ENCODE results near the gene CIRBP. TPM values are rescaled to one million over a fixed set of nuclear protein-coding genes. Genes with fewer than 3 reads are reported as not detected.

The CIRBP gene
- total and polyA plus RNA-seq, 2 of the 13 experiments (the other 11 are each of a cell fraction or from before 2014, with no cell fraction given) = 133 to 140 TPM

GRCh38 chr19:1268226-1269064 is 687 bp upstream of the CIRBP start (continued):
- TF ChIP-seq ZNF124 (CRISPR knock-in tag; IDR thresholded peaks at IDR 0.05) = no peak
- no peak for TF ChIP-seq ZNF235 (CRISPR knock-in tag; IDR thresholded peaks at IDR 0.05; ENCODE audit: borderline replicate concordance)
- no peak for TF ChIP-seq ZNF317 (CRISPR knock-in tag; IDR thresholded peaks at IDR 0.05)
- no peak for TF ChIP-seq PHF20 (CRISPR knock-in tag; IDR thresholded peaks at IDR 0.05)
- TF ChIP-seq DDIT3 (CRISPR knock-in tag; IDR thresholded peaks at IDR 0.05) = no peak
- no peak for TF ChIP-seq HNRNPLL (IDR thresholded peaks at IDR 0.05; ENCODE audit: low read depth, low read length, poor library complexity, severe bottlenecking)
- no peak for TF ChIP-seq MEF2D (CRISPR knock-in tag; IDR thresholded peaks at IDR 0.05)
- no peak for TF ChIP-seq NAIF1 (CRISPR knock-in tag; IDR thresholded peaks at IDR 0.05; ENCODE audit: borderline replicate concordance)
- no peak for TF ChIP-seq PLRG1 (conservative IDR thresholded peaks at IDR 0.05)
- TF ChIP-seq SRY (CRISPR knock-in tag; IDR thresholded peaks at IDR 0.05) = no peak
- TF ChIP-seq RBFOX2 (IDR thresholded peaks at IDR 0.05; ENCODE audit: low read depth, low read length) = no peak
- no peak for TF ChIP-seq HDAC2 (CRISPR knock-in tag; IDR thresholded peaks at IDR 0.05)
- 0 out of 2 replicates have a peak, but pooled peaks have one; percentile 5 for TF ChIP-seq ZNF280B (CRISPR knock-in tag; IDR thresholded peaks at IDR 0.05; ENCODE audit: borderline replicate concordance)
- no peak for TF ChIP-seq TCF7 (IDR thresholded peaks at IDR 0.05; ENCODE audit: low read depth)
- TF ChIP-seq HMG20B (CRISPR knock-in tag; conservative IDR thresholded peaks at IDR 0.05) = no peak
- no peak for TF ChIP-seq SRSF9 (IDR thresholded peaks at IDR 0.05; ENCODE audit: borderline replicate concordance, insufficient read depth, low read depth, low read length, poor library complexity, severe bottlenecking)
- no peak for TF ChIP-seq ZNF777 (CRISPR knock-in tag; IDR thresholded peaks at IDR 0.05)
- TF ChIP-seq SP5 (CRISPR knock-in tag; IDR thresholded peaks at IDR 0.05; ENCODE audit: borderline replicate concordance, low read depth) = no peak
- TF ChIP-seq ZNF788 (CRISPR knock-in tag; IDR thresholded peaks at IDR 0.05; ENCODE audit: borderline replicate concordance) = no peak
- TF ChIP-seq ZNF572 (CRISPR knock-in tag; IDR thresholded peaks at IDR 0.05) = 0 out of 2 replicates have a peak, but pooled peaks have one; percentile 56
- no peak for TF ChIP-seq SOX6 (IDR thresholded peaks at IDR 0.05)
- TF ChIP-seq SOX6 (CRISPR knock-in tag; IDR thresholded peaks at IDR 0.05) = no peak
- TF ChIP-seq XRCC5 (optimal IDR thresholded peaks at IDR 0.05; ENCODE audit: low read length) = no peak
- TF ChIP-seq ZFX (CRISPR knock-in tag; IDR thresholded peaks at IDR 0.05; ENCODE audit: low read depth) = peak; percentile 50; the same call in 1 of the 2 replicates

Data from HepG2 (cell line).